CD4-positive, CD25-positive, alpha-beta regulatory T cell (primary cell): ENCODE measurements around the gene CBL. TPM values are rescaled to one million over a fixed set of nuclear protein-coding genes. Genes with fewer than 3 reads are reported as not detected.

Source experiments
- ATAC-seq, 2 donors: fragments of 150-1000 bp; cut with Tn5 transposase; one replicate each; pipeline ENCODE4 v1.10.0; 2021; ENCODE audit warnings: low read depth in 2 of 2, moderate number of reproducible peaks in 2 of 2, moderate library complexity in 1 of 2
- DNase-seq, 3 donors: peaks; one replicate each; pipeline versions ENCODE4 v3.0.0 to v3.0.0-alpha.2; 2012 to 2022; ENCODE audit warnings: mixed read lengths in 1 of 3
- H3K27ac ChIP-seq: one replicate; pipeline ENCODE4 v1.7.0; 2013; ENCODE audit warnings: mild to moderate bottlenecking, low read length; ENCODE audit not compliant: insufficient read depth, poor library complexity, severe bottlenecking
- H3K27me3 ChIP-seq: one replicate; pipeline ENCODE4 v1.7.0; 2013; ENCODE audit warnings: low read length; ENCODE audit not compliant: control insufficient read depth, insufficient read depth
- H3K36me3 ChIP-seq: one replicate; pipeline ENCODE4 v1.7.0; 2013; ENCODE audit warnings: mild to moderate bottlenecking, low read length, moderate library complexity; ENCODE audit not compliant: control insufficient read depth, insufficient read depth
- H3K4me1 ChIP-seq: 2 replicates; pipeline ENCODE4 v1.7.0; 2013; ENCODE audit warnings: mild to moderate bottlenecking, low read length; ENCODE audit not compliant: insufficient read depth, control insufficient read depth, poor library complexity, severe bottlenecking
- H3K4me3 ChIP-seq: one replicate; pipeline ENCODE4 v1.7.0; 2013; ENCODE audit warnings: low read depth, mild to moderate bottlenecking, low read length, moderate library complexity
- H3K9me3 ChIP-seq, 2 experiments: 1 replicate in 1 of 2; 2 replicates in 1 of 2; pipeline ENCODE4 v1.7.0; 2013; ENCODE audit warnings: low read length in 2 of 2, mild to moderate bottlenecking in 1 of 2, moderate library complexity in 1 of 2; ENCODE audit not compliant: control insufficient read depth in 2 of 2
- H3K27ac Mint-ChIP-seq, 3 donors: one replicate each; pipeline ENCODE4 v1.8.0; 2020 to 2022; ENCODE audit warnings: mild to moderate bottlenecking in 3 of 3, mixed read lengths in 3 of 3, moderate library complexity in 2 of 3
- H3K27me3 Mint-ChIP-seq: one replicate; pipeline ENCODE4 v1.8.0; 2022; ENCODE audit warnings: mild to moderate bottlenecking, mixed read lengths
- H3K36me3 Mint-ChIP-seq: one replicate; pipeline ENCODE4 v1.8.0; 2020; ENCODE audit warnings: mixed read lengths
- H3K4me1 Mint-ChIP-seq, 4 donors: one replicate each; pipeline ENCODE4 v1.8.0; 2020 to 2022; ENCODE audit warnings: mixed read lengths in 4 of 4, mild to moderate bottlenecking in 1 of 4
- H3K4me3 Mint-ChIP-seq, 4 donors: one replicate each; pipeline ENCODE4 v1.8.0; 2020 to 2022; ENCODE audit warnings: mild to moderate bottlenecking in 4 of 4, mixed read lengths in 4 of 4, moderate library complexity in 3 of 4
- H3K9me3 Mint-ChIP-seq, 7 donors: one replicate each; pipeline ENCODE4 v1.8.0; 2020 to 2022; ENCODE audit warnings: mixed read lengths in 7 of 7, mild to moderate bottlenecking in 3 of 7, moderate library complexity in 2 of 7
- polyA plus RNA-seq, 4 donors: library from polyadenylated mRNA; unstranded; fragments of 300-500 nt; fragmentation: Illumina TruSeq; gene quantifications; one replicate each; pipeline ENCODE4 v1.2.3, GENCODE V29; 2021
- total RNA-seq: library from RNA; stranded (reverse); gene quantifications from one replicate; pipeline ENCODE4 v1.2.3, GENCODE V29; 2022

Gene CBL
- total and polyA plus RNA-seq, 5 donors from 2014 or later: 7.9 to 35.6 (median 9.1) TPM

- no peaks in the 10 kb centered on the region for H3K36me3 ChIP-seq
- H3K9me3 Mint-ChIP-seq: no peaks in the 10 kb centered on the region
- ATAC-seq (no peak), DNase-seq (no peak)
- peak overlapping the region; percentile 55 for H3K27ac ChIP-seq
- peaks cover 52% of the 10 kb centered on the region for H3K4me1 ChIP-seq
- peaks cover 18% of the 10 kb centered on the region for H3K27me3 Mint-ChIP-seq
- no peaks in the 10 kb centered on the region for H3K36me3 Mint-ChIP-seq
- H3K4me1 Mint-ChIP-seq: peaks cover 5 to 41% (median 16%) of the 10 kb centered on the region in 4 donors
- peak overlapping the region in 1 of 3 donors; percentile 38 for H3K27ac Mint-ChIP-seq
- no peaks in the 10 kb centered on the region for H3K27me3 ChIP-seq
- no peak overlapping the region for H3K4me3 ChIP-seq
- H3K4me3 Mint-ChIP-seq: peak overlapping the region in 3 of 4 donors; percentile 80 to 97 (median 83)
- no peaks in the 10 kb centered on the region for H3K9me3 ChIP-seq
Observed at GRCh38 chr11:119320240-119320775, 114.2 kb downstream of the CBL start.

GRCh38 chr11:119320776-119321524 is 114.8 kb downstream of the CBL start:
- H3K9me3 Mint-ChIP-seq: no peaks in the 10 kb centered on the region
- H3K4me3 Mint-ChIP-seq: peak overlapping the region; percentile 85 to 95 (median 87)
- no peaks in the 10 kb centered on the region for H3K27me3 ChIP-seq
- H3K9me3 ChIP-seq: no peaks in the 10 kb centered on the region
- H3K4me1 ChIP-seq: peaks cover 46% of the 10 kb centered on the region
- peak overlapping the region; percentile 33 for H3K27ac ChIP-seq
- no peaks in the 10 kb centered on the region for H3K36me3 Mint-ChIP-seq
- H3K27me3 Mint-ChIP-seq: peaks cover 18% of the 10 kb centered on the region
- peak overlapping the region; percentile 10 to 83 (median 69) for H3K27ac Mint-ChIP-seq
- H3K4me1 Mint-ChIP-seq: peaks cover 5 to 35% (median 16%) of the 10 kb centered on the region in 4 donors
- ATAC-seq (peak; percentile 55 to 64), DNase-seq (peak; percentile 32 to 82 (median 55))
- H3K36me3 ChIP-seq: no peaks in the 10 kb centered on the region
- peak overlapping the region; percentile 72 for H3K4me3 ChIP-seq

- no peak overlapping the region for H3K4me3 ChIP-seq
- DNase-seq (no peak), ATAC-seq (no peak)
- Mint-ChIP-seq H3K27ac (no peak overlapping the region), H3K4me1 (peaks cover 5 to 32% (median 16%) of the 10 kb centered on the region in 4 donors), H3K27me3 (peaks cover 17% of the 10 kb centered on the region), H3K4me3 (peak overlapping the region in 3 of 4 donors; percentile 53 to 85 (median 74)), H3K9me3 (no peaks in the 10 kb centered on the region), H3K36me3 (no peaks in the 10 kb centered on the region)
- no peaks in the 10 kb centered on the region for H3K27me3 ChIP-seq
- no peaks in the 10 kb centered on the region for H3K36me3 ChIP-seq
- H3K9me3 ChIP-seq: no peaks in the 10 kb centered on the region
- H3K27ac ChIP-seq: no peak overlapping the region
- peaks cover 34% of the 10 kb centered on the region for H3K4me1 ChIP-seq
Observed at GRCh38 chr11:119322360-119322739, 116.2 kb downstream of the CBL start.

GRCh38 chr11:119322921-119323531 is 116.9 kb downstream of the CBL start:
- H3K27me3 ChIP-seq: no peaks in the 10 kb centered on the region
- no peak overlapping the region for H3K27ac ChIP-seq
- Mint-ChIP-seq H3K27me3 (peaks cover 13% of the 10 kb centered on the region), H3K36me3 (no peaks in the 10 kb centered on the region), H3K4me1 (peaks cover 5 to 30% (median 16%) of the 10 kb centered on the region in 4 donors), H3K27ac (no peak overlapping the region), H3K9me3 (no peaks in the 10 kb centered on the region), H3K4me3 (peak overlapping the region in 2 of 4 donors; percentile 53 to 87)
- DNase-seq: no peak
- ATAC-seq: no peak
- H3K4me1 ChIP-seq: peaks cover 31% of the 10 kb centered on the region
- H3K4me3 ChIP-seq: no peak overlapping the region
- no peaks in the 10 kb centered on the region for H3K36me3 ChIP-seq
- H3K9me3 ChIP-seq: no peaks in the 10 kb centered on the region

- Mint-ChIP-seq H3K4me1 (peaks cover 5 to 27% (median 15%) of the 10 kb centered on the region in 4 donors), H3K9me3 (no peaks in the 10 kb centered on the region), H3K27me3 (peaks cover 10% of the 10 kb centered on the region), H3K36me3 (no peaks in the 10 kb centered on the region), H3K27ac (peak overlapping the region in 1 of 3 donors; percentile 24), H3K4me3 (peak overlapping the region in 3 of 4 donors; percentile 43 to 87 (median 63))
- ATAC-seq: peak in 1 of 2 donors; percentile 44
- Histone ChIP-seq H3K27ac (no peak overlapping the region), H3K9me3 (no peaks in the 10 kb centered on the region), H3K36me3 (no peaks in the 10 kb centered on the region), H3K4me1 (peaks cover 25% of the 10 kb centered on the region), H3K27me3 (no peaks in the 10 kb centered on the region), H3K4me3 (no peak overlapping the region)
- DNase-seq: peak; percentile 65 to 74 (median 71)
Observed at GRCh38 chr11:119323532-119324033, 117.4 kb downstream of the CBL start.

GRCh38 chr11:119324189-119324588 is 118.0 kb downstream of the CBL start:
- DNase-seq (no peak), ATAC-seq (no peak)
- Mint-ChIP-seq H3K36me3 (no peaks in the 10 kb centered on the region), H3K27ac (no peak overlapping the region), H3K9me3 (no peaks in the 10 kb centered on the region), H3K4me1 (peaks cover 5 to 22% (median 12%) of the 10 kb centered on the region in 4 donors), H3K4me3 (peak overlapping the region in 2 of 4 donors; percentile 60 to 72), H3K27me3 (peaks cover 7% of the 10 kb centered on the region)
- no peaks in the 10 kb centered on the region for H3K36me3 ChIP-seq
- no peak overlapping the region for H3K27ac ChIP-seq
- H3K9me3 ChIP-seq: no peaks in the 10 kb centered on the region
- H3K27me3 ChIP-seq: no peaks in the 10 kb centered on the region
- H3K4me3 ChIP-seq: no peak overlapping the region
- H3K4me1 ChIP-seq: peaks cover 19% of the 10 kb centered on the region

- no peaks in the 10 kb centered on the region for H3K9me3 ChIP-seq
- no peak for ATAC-seq
- H3K27me3 Mint-ChIP-seq: peaks cover 32% of the 10 kb centered on the region
- DNase-seq: no peak
- peaks cover 4% of the 10 kb centered on the region for H3K27me3 ChIP-seq
- H3K27ac ChIP-seq: no peak overlapping the region
- H3K4me1 Mint-ChIP-seq: peaks cover 4 to 14% (median 7%) of the 10 kb centered on the region in 4 donors
- H3K4me3 Mint-ChIP-seq: peak overlapping the region in 1 of 4 donors; percentile 2
- H3K36me3 ChIP-seq: no peaks in the 10 kb centered on the region
- H3K36me3 Mint-ChIP-seq: no peaks in the 10 kb centered on the region
- no peak overlapping the region for H3K4me3 ChIP-seq
- peaks cover 6% of the 10 kb centered on the region for H3K4me1 ChIP-seq
- H3K9me3 Mint-ChIP-seq: no peaks in the 10 kb centered on the region
- no peak overlapping the region for H3K27ac Mint-ChIP-seq
Observed at GRCh38 chr11:119329320-119329719, 123.2 kb downstream of the CBL start.
